CD4-positive, alpha-beta T cell treated with Interleukin-15 for 1 hour (primary cell): Measurements from ENCODE around the gene PCSK6.
"Not testable (repeated sequence)": the region's sequence is repeated elsewhere in the genome, so short reads cannot be mapped to it uniquely, and the experiment has no call there.

Experiments
- DNase-seq: peaks from one replicate; pipeline ENCODE4 v3.0.0-alpha.2; 2020

Gene PCSK6

GRCh38 chr15:101303408-101303807 lies 186.1 kb downstream of the PCSK6 start:
- DNase-seq = no peak

GRCh38 chr15:101296418-101297405 lies 192.8 kb downstream of the PCSK6 start:
- DNase-seq = no peak

GRCh38 chr15:101295607-101296161 lies 193.8 kb downstream of the PCSK6 start:
- DNase-seq = no peak

GRCh38 chr15:101294731-101295606 lies 194.5 kb downstream of the PCSK6 start, which contains the start of gene SNRPA1:
SNRPA1 (minus strand) TSS chr15:101295248; CDS start chr15:101295178, 70 bp downstream.
- DNase-seq = peak; percentile 95

GRCh38 chr15:101293122-101293521 lies 196.4 kb downstream of the PCSK6 start:
- no peak for DNase-seq

GRCh38 chr15:101288905-101289513 lies 200.5 kb downstream of the PCSK6 start:
- DNase-seq = no peak

- not testable (repeated sequence) for DNase-seq
These were observed 202.2 kb downstream of the PCSK6 start for GRCh38 chr15:101287342-101287741.

- DNase-seq = no peak
These were observed 202.9 kb downstream of the PCSK6 start for GRCh38 chr15:101286471-101287114.

- DNase-seq = no peak
These were observed 205.6 kb downstream of the PCSK6 start for GRCh38 chr15:101283931-101284330.

GRCh38 chr15:101280007-101280406 lies 209.5 kb downstream of the PCSK6 start:
- DNase-seq = no peak

GRCh38 chr15:101277943-101278564 lies 211.5 kb downstream of the PCSK6 start:
- no peak for DNase-seq

- peak; percentile 81 for DNase-seq
These were observed 212.3 kb downstream of the PCSK6 start, which contains the start of gene SELENOS for GRCh38 chr15:101277038-101277822. SELENOS (minus strand) TSS chr15:101277485; CDS start chr15:101277417, 68 bp downstream.

- peak; percentile 25 for DNase-seq
These were observed 212.9 kb downstream of the PCSK6 start for GRCh38 chr15:101276501-101277037.

- DNase-seq = no peak
These were observed 214.5 kb downstream of the PCSK6 start for GRCh38 chr15:101275018-101275417.

GRCh38 chr15:101273534-101273933 lies 216.0 kb downstream of the PCSK6 start:
- DNase-seq = no peak

GRCh38 chr15:101272584-101272983 lies 216.9 kb downstream of the PCSK6 start:
- DNase-seq = no peak

GRCh38 chr15:101269479-101270223 lies 219.9 kb downstream of the PCSK6 start:
- no peak for DNase-seq

- no peak for DNase-seq
These were observed 222.0 kb downstream of the PCSK6 start for GRCh38 chr15:101267320-101268104.

GRCh38 chr15:101266787-101267186 lies 222.7 kb downstream of the PCSK6 start:
- DNase-seq = no peak
